GM21367 (cell line): Measurements from ENCODE around the gene ANKRD9.

ENCODE experiments used
- ATAC-seq: cut with Tn5 transposase; IDR thresholded peaks from one replicate; pipeline ENCODE4 v1.9.1; 2021; ENCODE audit not compliant: unreplicated experiment

The ANKRD9 gene

GRCh38 chr14:102479777-102480176, 29.8 kb downstream of the ANKRD9 start:
- no peak for ATAC-seq

GRCh38 chr14:102479107-102479506, 30.5 kb downstream of the ANKRD9 start:
- ATAC-seq, result no peak

- no peak for ATAC-seq
Measured at GRCh38 chr14:102474934-102475333, 34.6 kb downstream of the ANKRD9 start.

- ATAC-seq, result no peak
Measured at GRCh38 chr14:102473559-102473958, 36.0 kb downstream of the ANKRD9 start.

GRCh38 chr14:102472791-102473150, 36.8 kb downstream of the ANKRD9 start:
- ATAC-seq, result no peak

GRCh38 chr14:102471921-102472790, 37.4 kb downstream of the ANKRD9 start:
- no peak for ATAC-seq

- no peak for ATAC-seq
Measured at GRCh38 chr14:102469261-102469660, 40.3 kb downstream of the ANKRD9 start.

- ATAC-seq, result no peak
Measured at GRCh38 chr14:102464846-102465341, 44.7 kb downstream of the ANKRD9 start.

- no peak for ATAC-seq
Measured at GRCh38 chr14:102464006-102464405, 45.6 kb downstream of the ANKRD9 start.

GRCh38 chr14:102462391-102462790, 47.2 kb downstream of the ANKRD9 start:
- no peak for ATAC-seq

- ATAC-seq, result no peak
Measured at GRCh38 chr14:102461490-102462338, 47.9 kb downstream of the ANKRD9 start.

GRCh38 chr14:102457509-102457908, 52.1 kb downstream of the ANKRD9 start:
- ATAC-seq, result no peak

GRCh38 chr14:102454711-102455110, 54.9 kb downstream of the ANKRD9 start:
- ATAC-seq, result no peak

- no peak for ATAC-seq
Measured at GRCh38 chr14:102452302-102452701, 57.3 kb downstream of the ANKRD9 start.
